SK-MEL-5 (cell line): ENCODE data around the gene RNU2-63P. TPM values are rescaled to one million over a fixed set of nuclear protein-coding genes. Genes with fewer than 3 reads are reported as not detected.
"Not testable (repeated sequence)": the region's sequence is repeated elsewhere in the genome, so short reads cannot be mapped to it uniquely, and the experiment has no call there.

ENCODE experiments used
- DNase-seq: peaks from one replicate; pipeline ENCODE4 v3.0.0-alpha.2; 2016; ENCODE audit warnings: low read depth, low spot score
- in situ Hi-C: cut with HindIII; loops from 2 replicates; pipeline ENCODE4 v1.10.0; 2016; ENCODE audit warnings: low sequenced_read_pairs, high pct_unique_total_duplicates, low pct_unique_long_range_greater_than_20kb
- total RNA-seq: library from RNA; depleted of rRNA; stranded (reverse); fragments of >200 nt; shearing (Covaris generic); gene quantifications from 2 replicates; pipeline ENCODE4 v1.2.3, GENCODE V29; 2014

RNU2-63P gene
- total RNA-seq, 1 experiment from 2014 or later = not detected

DNA sequence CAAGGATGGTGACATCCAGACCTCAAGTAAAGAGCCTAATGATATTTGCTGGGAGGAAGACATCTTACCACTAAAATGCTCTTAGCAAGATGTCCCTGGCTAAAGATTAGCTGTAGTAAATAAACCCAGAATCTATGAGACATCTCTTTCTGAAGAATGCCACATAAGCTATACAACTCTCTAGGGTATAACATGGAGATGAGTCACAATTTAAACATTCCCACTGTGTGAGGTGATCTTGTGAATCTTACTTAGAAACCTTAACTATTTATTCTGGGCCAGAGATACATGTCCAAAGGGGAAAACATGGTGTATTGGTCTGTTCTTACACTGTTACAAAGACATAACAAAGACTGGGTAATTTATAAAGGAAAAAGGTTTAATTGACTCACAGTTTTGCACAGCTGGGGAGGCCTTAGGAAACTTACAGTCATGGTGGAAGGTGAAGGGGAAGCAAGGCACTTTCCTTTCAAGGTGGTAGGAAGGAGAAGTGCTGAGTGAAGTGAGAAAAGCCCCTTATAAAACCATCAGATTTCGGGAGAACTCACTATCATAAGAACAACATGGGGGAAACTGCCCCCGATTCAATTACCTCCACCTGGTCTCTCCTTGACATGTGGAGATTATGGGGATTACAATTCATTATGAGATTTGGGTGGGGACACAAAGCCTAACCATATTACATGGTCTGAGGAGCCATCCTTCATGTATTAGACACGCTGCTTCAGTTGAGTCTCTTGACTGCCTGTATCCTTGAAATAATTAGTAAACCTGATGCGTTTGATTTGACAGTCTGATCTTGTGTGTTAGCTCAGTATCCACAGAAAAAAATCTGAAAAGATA is 22.1 kb upstream of the RNU2-63P start:
- in situ Hi-C loops = no loop called here
- no peak for DNase-seq

DNA sequence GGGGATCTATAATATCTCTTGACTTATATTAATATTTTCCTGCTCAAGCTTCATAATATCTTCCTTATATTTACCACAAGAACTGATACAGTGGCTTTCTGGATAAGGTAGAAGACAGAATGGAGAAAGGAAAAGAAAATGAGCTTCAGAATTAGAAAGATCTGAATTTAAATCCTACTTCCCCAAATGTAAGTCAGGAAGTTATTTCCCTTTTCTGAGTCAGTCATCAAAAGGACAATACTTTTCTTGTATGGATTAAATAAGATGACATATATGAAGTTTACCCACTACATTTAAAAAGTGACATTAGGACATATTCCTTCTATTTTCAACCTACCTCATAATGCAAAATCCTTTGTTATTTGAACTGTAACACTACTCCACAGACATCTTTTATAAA is 20.3 kb upstream of the RNU2-63P start:
- no peak for DNase-seq
- in situ Hi-C loops = no loop called here

DNA sequence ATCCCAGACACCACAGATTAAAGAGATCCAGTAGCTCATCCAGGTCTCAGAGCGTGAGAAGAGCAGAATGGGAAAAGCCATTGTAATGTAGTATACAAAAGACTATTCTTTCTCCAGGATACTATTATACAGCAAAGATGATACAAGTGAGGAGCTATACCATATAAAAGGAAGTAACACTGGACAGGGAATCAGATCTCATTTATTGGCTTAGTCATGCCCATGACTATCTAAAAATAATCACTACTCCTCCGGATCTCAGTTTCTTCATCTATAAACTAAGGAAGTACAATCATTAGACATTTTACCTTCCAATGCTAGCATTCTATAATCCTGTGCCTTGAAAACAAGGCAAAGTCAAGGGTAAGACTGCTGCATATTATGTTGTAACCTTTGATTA is 19.8 kb upstream of the RNU2-63P start:
- in situ Hi-C loops = no loop called here
- no peak for DNase-seq

DNA sequence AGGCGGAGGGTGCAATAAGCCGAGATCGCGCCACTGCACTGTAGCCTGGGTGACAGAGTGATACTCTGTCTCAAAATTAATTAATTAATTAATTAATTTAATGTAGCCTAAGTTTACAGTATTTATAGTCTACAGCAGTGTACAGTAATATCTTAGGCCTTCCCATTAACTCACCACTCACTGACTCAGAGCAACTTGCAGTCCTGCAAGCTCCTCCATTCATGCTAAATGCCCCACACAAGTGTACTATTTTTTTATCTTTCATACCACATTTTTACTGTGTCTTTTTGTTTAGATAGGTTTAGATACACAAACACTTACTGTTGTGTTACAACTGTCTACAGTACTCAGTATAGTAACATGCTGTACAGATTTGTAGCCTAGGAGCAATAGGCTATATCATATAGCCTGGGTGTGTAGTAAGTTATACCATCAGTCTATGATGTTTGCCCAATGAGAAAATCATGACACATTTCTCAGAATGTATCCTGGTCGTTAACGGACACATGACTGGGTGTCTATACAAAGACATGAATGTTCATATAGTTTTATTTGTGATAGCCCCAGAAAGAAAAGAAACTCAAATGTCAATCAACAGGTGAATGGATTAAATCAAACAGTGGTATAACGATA is 15.8 kb upstream of the RNU2-63P start:
- DNase-seq = no peak
- in situ Hi-C loops = no loop called here

DNA sequence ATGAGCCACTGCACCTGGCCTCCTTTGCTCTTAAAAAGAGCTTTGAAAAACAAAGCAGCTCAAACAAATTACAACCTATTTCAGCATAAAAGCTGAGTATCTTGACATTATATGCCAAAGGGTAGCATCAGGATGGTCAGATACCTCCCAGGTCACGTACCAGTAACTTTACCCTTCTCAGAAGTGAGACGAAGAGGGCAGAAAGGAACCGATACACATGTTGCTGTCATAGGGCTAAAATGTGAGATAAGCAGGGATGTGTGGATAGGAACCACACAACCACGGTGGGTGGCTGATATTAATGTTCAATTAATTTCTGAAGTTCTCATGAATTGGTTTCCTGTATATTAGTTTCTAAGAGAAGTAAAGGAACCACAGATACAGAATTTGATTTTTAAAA is 12.6 kb upstream of the RNU2-63P start:
- DNase-seq = no peak
- in situ Hi-C loops = no loop called here

DNA sequence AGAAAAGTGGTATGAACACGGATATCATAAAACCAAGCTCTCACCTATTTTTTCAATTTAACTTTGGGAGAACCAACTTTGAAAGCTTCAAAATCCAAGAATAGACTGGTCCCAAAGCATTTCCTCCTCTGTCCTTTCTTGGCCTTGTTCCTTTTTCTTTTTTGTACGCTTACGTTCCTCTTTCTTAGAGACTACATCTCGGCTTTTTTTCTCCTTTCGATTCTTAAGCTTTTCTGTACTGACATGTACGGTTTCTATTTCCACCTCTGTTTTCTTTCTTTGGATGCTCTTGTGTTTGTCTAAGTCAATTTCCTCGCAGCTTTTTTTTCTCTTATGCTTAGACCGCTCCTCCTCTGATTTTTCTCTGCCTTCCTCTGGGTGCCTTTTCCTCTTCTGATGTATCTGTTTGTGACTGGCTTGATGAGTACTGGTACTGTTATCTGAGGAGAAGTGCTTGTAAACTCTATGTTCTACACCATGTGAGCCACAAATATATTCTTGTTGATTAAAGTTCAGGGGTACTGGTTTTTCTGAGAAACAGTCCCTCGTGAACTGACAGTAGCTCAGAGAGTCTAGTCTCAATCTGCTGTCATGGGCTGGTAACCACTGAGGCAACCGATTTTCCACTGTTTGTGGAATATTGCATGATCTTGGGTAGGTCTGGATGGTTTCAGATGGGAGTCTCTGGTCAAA is 11.5 kb upstream of the RNU2-63P start:
- no peak for DNase-seq
- in situ Hi-C loops = no loop called here

DNA sequence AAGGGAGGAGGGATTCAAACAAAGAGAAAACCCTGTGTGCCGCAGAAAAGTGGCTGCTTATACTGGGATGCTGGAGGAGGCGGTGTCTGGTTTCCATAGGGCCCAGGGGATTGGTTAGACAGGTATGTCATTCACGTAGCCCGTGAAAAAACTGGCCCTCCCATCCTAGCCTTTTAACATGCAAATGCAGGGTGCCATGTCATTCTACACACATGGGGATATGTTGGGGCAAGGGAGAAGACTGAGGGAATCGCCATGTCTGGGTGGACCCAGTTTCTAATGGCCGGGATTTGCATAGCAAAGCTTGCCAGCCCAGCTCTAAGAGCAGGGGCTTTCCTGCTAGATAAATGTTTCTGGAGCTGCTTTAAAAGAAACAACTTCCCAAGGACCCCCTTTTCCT is 8.2 kb upstream of the RNU2-63P start:
- DNase-seq = no peak
- in situ Hi-C loops = no loop called here

DNA sequence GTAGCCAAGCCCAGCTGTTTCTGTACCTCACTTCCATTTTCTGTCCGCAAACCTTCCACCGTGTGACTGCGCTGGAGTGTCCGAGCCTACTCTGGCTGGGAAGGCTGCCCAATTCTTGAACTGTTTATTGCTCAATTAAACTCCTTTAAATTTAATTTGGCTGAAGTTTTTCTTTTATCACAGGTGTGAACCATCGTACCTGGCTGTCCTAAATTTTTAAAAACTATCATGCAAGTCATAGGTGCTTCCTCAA is 6.2 kb upstream of the RNU2-63P start:
- in situ Hi-C loops = no loop called here
- DNase-seq = no peak

DNA sequence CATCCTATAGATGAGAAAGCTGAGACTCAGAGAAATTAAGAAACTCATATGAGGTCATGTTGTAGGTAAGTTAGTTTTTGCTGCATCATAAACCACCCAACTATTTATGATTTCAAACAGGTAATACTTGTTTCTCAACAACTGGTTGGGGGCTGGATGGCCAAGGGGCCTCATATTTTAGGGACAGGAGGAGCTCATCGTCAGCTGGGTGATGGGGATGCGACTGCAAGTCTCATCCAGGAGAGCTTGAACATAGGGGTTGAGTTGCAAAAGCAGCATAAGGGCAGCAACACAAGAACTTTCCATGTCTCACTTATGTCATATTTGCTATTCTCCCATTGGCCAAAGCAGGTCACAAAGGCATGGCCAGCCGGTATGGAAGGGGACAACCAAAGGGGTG is 3.6 kb upstream of the RNU2-63P start:
- in situ Hi-C loops = no loop called here

DNA sequence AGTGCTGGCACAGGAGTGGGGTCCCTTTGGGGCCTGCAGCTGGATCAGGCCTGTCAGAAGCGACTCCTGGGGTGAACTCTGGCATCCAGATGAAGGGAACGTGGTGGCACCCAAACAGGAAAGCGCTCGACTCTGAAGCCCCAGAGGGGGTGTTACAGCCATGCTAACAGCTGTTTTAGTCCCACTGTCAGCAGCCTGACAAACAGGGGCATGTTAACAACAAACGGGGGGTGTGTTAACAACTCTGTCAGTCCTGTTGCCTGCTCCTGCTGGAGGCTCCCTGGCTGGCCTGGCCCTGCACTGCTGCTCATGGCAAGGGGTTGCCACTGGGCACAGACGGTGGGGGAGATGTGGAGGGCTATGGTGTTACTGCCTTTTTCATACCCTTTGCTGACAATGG is 2.6 kb upstream of the RNU2-63P start:
- in situ Hi-C loops = no loop called here
- no peak for DNase-seq

More for the DNA sequence above, 3.6 kb upstream of the RNU2-63P start:
- no peak for DNase-seq

DNA sequence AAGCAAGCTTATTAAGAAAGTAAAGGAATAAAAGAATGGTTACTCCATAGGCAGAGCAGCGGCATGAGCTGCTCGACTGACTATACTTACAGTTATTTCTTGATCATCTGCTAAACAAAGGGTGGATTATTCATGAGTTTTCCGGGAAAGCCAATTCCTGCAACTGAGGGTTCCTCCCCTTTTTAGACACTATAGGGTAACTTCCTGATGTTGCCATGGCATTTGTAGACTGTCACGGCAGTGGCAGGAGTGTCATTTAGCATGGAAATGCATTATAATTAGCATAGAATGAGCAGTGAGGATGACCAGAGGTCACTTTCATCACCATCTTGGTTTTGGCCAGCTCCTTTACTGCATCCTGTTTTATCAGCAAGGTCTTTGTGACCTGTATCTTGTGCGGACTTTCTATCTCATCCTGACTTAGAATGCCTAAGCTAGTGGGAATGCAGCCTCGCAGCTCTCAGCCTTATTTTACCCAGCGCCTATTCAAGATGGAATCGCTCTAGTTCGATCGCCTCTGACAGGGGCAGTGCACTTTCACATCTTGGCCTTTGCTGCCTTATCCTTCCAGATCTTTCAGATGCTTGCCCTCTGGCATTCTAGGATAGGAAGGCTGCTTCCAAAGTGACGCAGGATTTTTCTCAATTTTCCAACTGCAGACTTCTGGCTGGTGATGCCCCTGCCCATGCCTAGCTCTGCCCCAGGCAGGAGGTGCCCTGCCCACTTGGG is 1.9 kb upstream of the RNU2-63P start:
- in situ Hi-C loops = not testable (repeated sequence)
- peak; percentile 31 for DNase-seq

DNA sequence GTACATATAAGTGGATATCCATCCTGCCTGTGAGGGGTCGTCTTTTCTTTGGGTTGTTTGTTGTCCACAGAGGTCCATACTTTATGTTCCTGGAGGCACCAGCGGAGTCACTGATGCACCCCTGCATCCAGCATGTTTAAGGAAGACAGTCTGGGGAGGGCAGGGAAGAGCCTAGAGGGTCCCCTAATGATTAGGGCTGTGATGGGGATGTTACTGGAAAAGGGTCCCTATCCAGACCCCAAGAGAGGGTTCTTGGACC is 1.4 kb upstream of the RNU2-63P start:
- DNase-seq, in situ Hi-C loops: not testable (repeated sequence)

DNA sequence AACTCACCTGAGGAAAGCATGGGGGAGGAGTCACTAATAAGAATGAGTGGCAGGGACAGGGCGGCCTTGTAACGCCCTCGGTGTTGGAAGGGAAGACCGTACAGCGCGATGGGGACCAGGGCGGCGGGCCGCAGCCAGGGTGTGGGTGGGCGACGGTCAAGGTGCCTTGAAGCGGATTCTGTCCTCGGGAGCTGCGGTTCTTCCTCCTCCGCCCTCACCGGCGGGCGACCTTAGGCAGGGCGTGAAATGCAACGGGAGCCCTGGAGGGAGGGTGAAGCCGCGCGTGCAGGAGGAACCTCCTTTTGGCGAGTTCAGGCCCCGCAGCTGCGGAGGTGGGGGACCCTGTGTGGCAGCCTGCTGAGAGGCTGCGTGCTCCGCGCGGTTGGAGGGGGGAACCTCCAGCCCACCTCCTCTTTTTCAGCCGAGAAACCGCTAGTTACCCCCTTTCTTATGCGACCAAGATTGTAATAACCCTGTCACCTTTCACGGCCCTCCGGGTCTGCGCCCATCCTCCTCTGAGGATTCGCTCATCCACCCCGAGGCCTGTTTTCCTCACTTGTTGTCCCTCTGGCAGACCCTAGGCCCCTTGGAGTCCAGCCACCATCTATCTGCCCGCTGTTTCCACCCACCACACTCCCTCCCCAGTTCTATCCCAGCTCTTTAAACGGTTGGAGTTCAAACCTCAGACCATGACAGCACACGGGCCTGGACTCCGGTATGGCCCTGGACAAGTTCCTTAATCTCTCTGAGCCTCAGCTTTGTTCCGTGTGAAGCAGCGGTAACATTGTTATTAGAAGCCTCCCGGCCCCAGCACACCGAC is 823 bp upstream of the RNU2-63P start:
- DNase-seq = no peak

DNA sequence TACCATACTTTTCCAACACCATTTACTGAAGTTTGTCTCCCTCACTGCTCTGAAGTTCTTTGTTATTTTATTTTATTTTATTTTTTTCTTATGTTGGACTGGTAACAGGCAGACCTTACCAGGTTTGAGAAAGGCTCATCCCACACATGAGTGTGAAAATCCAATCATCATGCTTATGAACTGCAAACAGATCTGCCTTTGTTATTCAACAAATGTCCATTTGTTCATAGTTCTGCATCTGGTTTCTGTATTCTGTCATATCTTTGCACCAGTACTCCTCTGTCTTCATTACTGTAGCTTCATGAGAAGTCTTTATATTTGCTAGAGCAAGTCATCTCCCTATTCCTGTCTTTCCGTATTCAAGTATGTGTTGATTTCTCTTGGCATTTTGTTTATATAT is 5.3 kb downstream of the RNU2-63P start:
- DNase-seq = peak; percentile 93
- in situ Hi-C loops = no loop called here

More for the DNA sequence above, 823 bp upstream of the RNU2-63P start:
- in situ Hi-C loops = no loop called here

DNA sequence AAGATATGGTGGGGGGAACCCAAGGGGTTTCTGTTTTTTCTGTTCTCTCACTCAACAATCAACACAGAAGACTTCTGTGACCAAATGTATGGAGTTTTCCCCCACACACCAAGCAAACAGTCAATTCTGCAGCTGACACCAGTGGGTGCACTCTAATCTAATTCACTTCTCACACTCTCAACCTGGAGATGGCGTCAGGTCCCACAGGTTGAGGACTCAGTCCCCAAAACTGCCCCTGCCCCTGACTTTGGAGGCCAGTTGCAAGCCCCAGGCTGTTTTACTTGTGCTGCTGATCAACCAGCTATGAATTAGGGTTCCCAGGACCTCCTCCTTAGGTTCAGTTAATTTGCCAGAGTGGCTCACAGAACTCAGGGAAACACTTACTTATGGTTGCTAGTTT is 6.2 kb downstream of the RNU2-63P start:
- peak; percentile 37 for DNase-seq
- in situ Hi-C loops = no loop called here

DNA sequence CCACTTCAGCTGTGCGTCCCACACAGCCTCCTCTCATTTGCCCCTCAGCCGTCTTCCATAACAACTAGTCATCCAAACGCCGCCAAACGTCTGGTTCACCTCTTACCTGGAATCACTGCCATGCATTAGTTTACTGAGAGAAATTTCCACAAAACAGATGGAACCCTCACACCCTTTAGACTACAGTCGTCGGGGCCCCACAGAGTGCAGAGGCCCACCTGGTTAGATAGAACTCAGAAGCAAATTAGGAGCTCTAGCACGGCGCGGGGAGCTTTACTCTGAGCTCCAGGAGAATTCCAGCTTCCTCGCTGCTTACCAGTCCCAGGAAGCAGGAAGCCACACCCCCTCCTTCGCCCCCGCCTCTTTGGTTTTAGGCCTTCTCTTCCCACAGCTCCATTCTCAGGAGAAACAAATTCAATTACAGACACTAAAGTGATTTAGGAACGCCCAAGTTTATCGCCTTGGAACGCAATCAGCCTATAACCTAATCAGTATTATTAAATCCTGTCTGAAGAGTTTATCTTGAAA is 9.4 kb downstream of the RNU2-63P start:
- no peak for DNase-seq
- in situ Hi-C loops = no loop called here

DNA sequence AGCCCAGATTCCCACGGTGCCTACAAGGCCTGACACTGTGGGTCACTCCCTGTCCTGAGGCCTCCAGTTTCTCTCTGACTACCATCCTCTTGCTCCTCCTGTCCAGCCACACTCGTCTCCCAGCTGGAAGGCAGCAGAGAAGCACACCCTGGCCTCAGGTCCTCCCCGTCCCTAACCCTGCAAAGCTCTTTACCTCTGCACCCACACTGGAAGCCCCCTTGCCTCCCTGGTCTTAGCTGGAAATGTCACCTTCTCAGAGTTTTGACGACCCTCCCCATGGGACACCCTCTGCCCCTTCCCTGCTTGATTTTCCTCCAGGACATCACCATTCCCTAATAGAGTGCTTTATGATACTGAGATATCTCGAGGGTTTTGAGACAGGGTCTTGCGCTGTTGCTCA is 10.6 kb downstream of the RNU2-63P start:
- DNase-seq = no peak
- in situ Hi-C loops = no loop called here
